OCI-LY7 (cell line): Measurements from ENCODE around the gene PGA4.
"Not testable (repeated sequence)": the region's sequence is repeated elsewhere in the genome, so short reads cannot be mapped to it uniquely, and the experiment has no call there.

Experiments
- CTCF ChIP-seq: fragments of 200-600 bp; sonication (generic); conservative IDR thresholded peaks from 2 replicates; pipeline ENCODE4 v1.5.1; 2014; ENCODE audit warnings: mild to moderate bottlenecking, antibody characterized with exemption, low read length, moderate library complexity, mixed read lengths
- EZH2phosphoT487 ChIP-seq: fragments of 200-600 bp; sonication (generic); IDR thresholded peaks from 2 replicates; pipeline ENCODE4 v1.6.1; 2018; ENCODE audit warnings: low read depth, borderline replicate concordance, mild to moderate bottlenecking, mixed run types, antibody characterized with exemption, low read length, moderate library complexity, mixed read lengths

GRCh38 chr11:61250796-61251765, 28.9 kb downstream of the PGA4 start:
- TF ChIP-seq CTCF, EZH2phosphoT487: not testable (repeated sequence)
